Posterior vena cava (tissue), 2 donors: ENCODE measurements around the gene MLLT3. TPM values are rescaled to one million over a fixed set of nuclear protein-coding genes. Genes with fewer than 3 reads are reported as not detected.

ENCODE experiments used
- DNase-seq: peaks from one replicate; pipeline ENCODE4 v3.0.0-alpha.2; 2020; ENCODE audit warnings: low spot score
- intact Hi-C, 2 donors: fragments of 100-400 bp; cut with DNase I; formaldehyde crosslinking; loops; one replicate each; pipeline versions ENCODE4 v1.14.1 to v1.14.2; 2022 to 2023
- total RNA-seq, 2 donors: library from RNA; stranded (reverse); fragmentation: NEBNext Ultra II Directional; extraction: Animal tissue kit (Norgen Biotek cat#: 25700); gene quantifications; one replicate each; pipeline ENCODE4 v1.2.1, GENCODE V29; 2021
- donor health status: DM: yes; HTN: yes; CAD: no.
- donor health status: DM: yes; HTN: yes; CAD: no.

The MLLT3 gene
- total RNA-seq, 2 donors from 2014 or later: 6.5 to 7.6 TPM

GRCh38 chr9:20343325-20343724 lies 279.0 kb downstream of the MLLT3 start:
- intact Hi-C loops: no loop called here
- DNase-seq: no peak

- intact Hi-C loops: no loop called here
- no peak for DNase-seq
Measured at GRCh38 chr9:20340511-20340861, 281.8 kb downstream of the MLLT3 start.

GRCh38 chr9:20335668-20336332 lies 286.5 kb downstream of the MLLT3 start:
- DNase-seq: no peak
- intact Hi-C loops: no loop called here

- DNase-seq: no peak
- intact Hi-C loops: no loop called here
Measured at GRCh38 chr9:20333991-20334390, 288.3 kb downstream of the MLLT3 start.

GRCh38 chr9:20331095-20331685 lies 291.1 kb downstream of the MLLT3 start:
- intact Hi-C loops: no loop called here

GRCh38 chr9:20330688-20331087 lies 291.6 kb downstream of the MLLT3 start:
- intact Hi-C loops: no loop called here
- no peak for DNase-seq

More at GRCh38 chr9:20331095-20331685, 291.1 kb downstream of the MLLT3 start:
- DNase-seq: no peak

- intact Hi-C loops: no loop called here
- no peak for DNase-seq
Measured at GRCh38 chr9:20326516-20326915, 295.8 kb downstream of the MLLT3 start.

- DNase-seq: no peak
- intact Hi-C loops: no loop called here
Measured at GRCh38 chr9:20325008-20325407, 297.3 kb downstream of the MLLT3 start.

- intact Hi-C loops: no loop called here
- no peak for DNase-seq
Measured at GRCh38 chr9:20322212-20322611, 300.1 kb downstream of the MLLT3 start.

GRCh38 chr9:20321423-20322082 lies 300.7 kb downstream of the MLLT3 start:
- DNase-seq: no peak
- intact Hi-C loops: no loop called here

- DNase-seq: no peak
- intact Hi-C loops: no loop called here
Measured at GRCh38 chr9:20320921-20321320, 301.4 kb downstream of the MLLT3 start.

GRCh38 chr9:20319641-20320337 lies 302.5 kb downstream of the MLLT3 start:
- no peak for DNase-seq
- intact Hi-C loops: no loop called here

- intact Hi-C loops: no loop called here
- DNase-seq: no peak
Measured at GRCh38 chr9:20319241-20319640, 303.1 kb downstream of the MLLT3 start.

- intact Hi-C loops: no loop called here
- no peak for DNase-seq
Measured at GRCh38 chr9:20317701-20318100, 304.6 kb downstream of the MLLT3 start.

GRCh38 chr9:20316372-20316771 lies 305.9 kb downstream of the MLLT3 start:
- intact Hi-C loops: no loop called here
- DNase-seq: no peak

- no peak for DNase-seq
- intact Hi-C loops: no loop called here
Measured at GRCh38 chr9:20315677-20316076, 306.6 kb downstream of the MLLT3 start.

- DNase-seq: no peak
- intact Hi-C loops: no loop called here
Measured at GRCh38 chr9:20314981-20315380, 307.3 kb downstream of the MLLT3 start.

GRCh38 chr9:20313415-20313814 lies 308.9 kb downstream of the MLLT3 start:
- intact Hi-C loops: no loop called here
- DNase-seq: no peak

- intact Hi-C loops: no loop called here
Measured at GRCh38 chr9:20312732-20313131, 309.6 kb downstream of the MLLT3 start.

GRCh38 chr9:20310024-20310423 lies 312.3 kb downstream of the MLLT3 start:
- DNase-seq: no peak
- intact Hi-C loops: no loop called here

More at GRCh38 chr9:20312732-20313131, 309.6 kb downstream of the MLLT3 start:
- DNase-seq: no peak
